MM.1S (cell line): ENCODE results near the gene SUPT4H1.

Source experiments
- DNase-seq: peaks from one replicate; pipeline ENCODE4 v3.0.0-alpha.2; 2015
- H2AFZ ChIP-seq: fragments of 300-600 bp; sonication (generic); 2 replicates; pipeline ENCODE4 v1.6.0; 2016; ENCODE audit warnings: antibody characterized with exemption, low read length
- H3F3A ChIP-seq: fragments of 300-600 bp; sonication (generic); 2 replicates; pipeline ENCODE4 v1.6.1; 2016; ENCODE audit warnings: mild to moderate bottlenecking, antibody characterized with exemption, low read length, moderate library complexity, mixed read lengths; ENCODE audit not compliant: insufficient read depth
- H3K27ac ChIP-seq: fragments of 300-600 bp; sonication (generic); 2 replicates; pipeline ENCODE4 v1.5.1; 2016; ENCODE audit warnings: mild to moderate bottlenecking, low read length
- H3K27me3 ChIP-seq: fragments of 300-600 bp; sonication (generic); replicated peaks from 2 replicates; pipeline ENCODE4 v1.6.0; 2016; ENCODE audit warnings: low read length; ENCODE audit not compliant: insufficient read depth
- H3K36me3 ChIP-seq: fragments of 300-600 bp; sonication (generic); replicated peaks from 2 replicates; pipeline ENCODE4 v1.6.1; 2016; ENCODE audit warnings: mild to moderate bottlenecking, low read length, mixed read lengths; ENCODE audit not compliant: insufficient read depth
- H3K4me1 ChIP-seq: fragments of 300-600 bp; sonication (generic); 2 replicates; pipeline ENCODE4 v1.6.1; 2016; ENCODE audit warnings: low read length, mixed read lengths
- H3K4me2 ChIP-seq: fragments of 300-600 bp; sonication (generic); 2 replicates; pipeline ENCODE4 v1.6.0; 2016; ENCODE audit warnings: low read depth, low read length
- H3K4me3 ChIP-seq: fragments of 300-600 bp; sonication (generic); 2 replicates; pipeline ENCODE4 v1.5.1; 2016; ENCODE audit warnings: low read length, mixed read lengths
- H3K79me2 ChIP-seq: fragments of 300-600 bp; sonication (generic); 2 replicates; pipeline ENCODE4 v1.6.1; 2016; ENCODE audit warnings: mixed run types, low read length, mixed read lengths
- H3K9ac ChIP-seq: fragments of 300-600 bp; sonication (generic); 2 replicates; pipeline ENCODE4 v1.6.1; 2016; ENCODE audit warnings: low read length, mixed read lengths
- H3K9me2 ChIP-seq: fragments of 300-600 bp; sonication (generic); replicated peaks from 2 replicates; pipeline ENCODE4 v1.6.1; 2016; ENCODE audit warnings: mild to moderate bottlenecking, low read length, mixed read lengths; ENCODE audit not compliant: insufficient read depth
- H3K9me3 ChIP-seq: fragments of 300-600 bp; sonication (generic); replicated peaks from 2 replicates; pipeline ENCODE4 v1.6.1; 2016; ENCODE audit warnings: mild to moderate bottlenecking, low read length, mixed read lengths; ENCODE audit not compliant: insufficient read depth
- H4K20me1 ChIP-seq: fragments of 300-600 bp; sonication (generic); 2 replicates; pipeline ENCODE4 v1.6.1; 2016; ENCODE audit warnings: mild to moderate bottlenecking, low read length, moderate library complexity, mixed read lengths; ENCODE audit not compliant: insufficient read depth
- CTCF ChIP-seq: fragments of 300-600 bp; sonication (generic); IDR thresholded peaks from 2 replicates; pipeline ENCODE4 v1.5.1; 2016; ENCODE audit warnings: antibody characterized with exemption, low read length, mixed read lengths
- EZH2 ChIP-seq: fragments of 300-600 bp; sonication (generic); optimal IDR thresholded peaks from 2 replicates; pipeline ENCODE3; 2017; ENCODE audit warnings: low read depth, mild to moderate bottlenecking, antibody characterized with exemption, low read length, mixed read lengths
- EZH2phosphoT487 ChIP-seq: fragments of 300-600 bp; sonication (generic); IDR thresholded peaks from 2 replicates; pipeline ENCODE4 v1.6.1; 2018; ENCODE audit warnings: antibody characterized with exemption, low read length

Gene SUPT4H1

GRCh38 chr17:58312021-58312630 is 39.9 kb downstream of the SUPT4H1 start:
- Histone ChIP-seq H2AFZ (no peak overlapping the region), H3K4me3 (no peak overlapping the region), H3K27ac (no peak overlapping the region), H3K9me3 (no peaks in the 10 kb centered on the region), H3K36me3 (no peaks in the 10 kb centered on the region), H3K4me1 (no peaks in the 10 kb centered on the region), H3K79me2 (no peaks in the 10 kb centered on the region), H3F3A (no peaks in the 10 kb centered on the region), H3K4me2 (no peak overlapping the region), H4K20me1 (no peaks in the 10 kb centered on the region), H3K27me3 (no peaks in the 10 kb centered on the region), H3K9ac (no peak overlapping the region), H3K9me2 (no peaks in the 10 kb centered on the region)
- TF ChIP-seq EZH2 (no peak), CTCF (no peak), EZH2phosphoT487 (no peak)
- DNase-seq, result no peak

GRCh38 chr17:58311429-58311894 is 40.5 kb downstream of the SUPT4H1 start:
- Histone ChIP-seq H3F3A (no peaks in the 10 kb centered on the region), H3K4me3 (no peak overlapping the region), H3K4me2 (no peak overlapping the region), H3K27me3 (no peaks in the 10 kb centered on the region), H4K20me1 (no peaks in the 10 kb centered on the region), H3K4me1 (no peaks in the 10 kb centered on the region), H3K9me3 (no peaks in the 10 kb centered on the region), H3K9ac (no peak overlapping the region), H3K9me2 (no peaks in the 10 kb centered on the region), H3K27ac (no peak overlapping the region), H3K79me2 (no peaks in the 10 kb centered on the region), H3K36me3 (no peaks in the 10 kb centered on the region), H2AFZ (no peak overlapping the region)
- no peak for DNase-seq
- TF ChIP-seq EZH2, result no peak
- no peak for TF ChIP-seq EZH2phosphoT487
- TF ChIP-seq CTCF, result no peak

- DNase-seq, result no peak
- H3K79me2 ChIP-seq, result no peaks in the 10 kb centered on the region
- no peaks in the 10 kb centered on the region for H3F3A ChIP-seq
- no peaks in the 10 kb centered on the region for H3K27me3 ChIP-seq
- H3K4me2 ChIP-seq, result no peak overlapping the region
- H2AFZ ChIP-seq, result no peak overlapping the region
- H4K20me1 ChIP-seq, result no peaks in the 10 kb centered on the region
- H3K27ac ChIP-seq, result no peak overlapping the region
- no peak overlapping the region for H3K9ac ChIP-seq
- TF ChIP-seq CTCF (no peak), EZH2phosphoT487 (no peak), EZH2 (no peak)
- no peak overlapping the region for H3K4me3 ChIP-seq
- no peaks in the 10 kb centered on the region for H3K9me2 ChIP-seq
- no peaks in the 10 kb centered on the region for H3K4me1 ChIP-seq
- H3K9me3 ChIP-seq, result no peaks in the 10 kb centered on the region
- no peaks in the 10 kb centered on the region for H3K36me3 ChIP-seq
Measured at GRCh38 chr17:58310511-58311428, 41.2 kb downstream of the SUPT4H1 start.
